ENCODE data around the gene AADAC. TPM values are rescaled to one million over a fixed set of nuclear protein-coding genes. Genes with fewer than 3 reads are reported as not detected.
"Not testable (repeated sequence)": the region's sequence is repeated elsewhere in the genome, so short reads cannot be mapped to it uniquely, and the experiment has no call there.

The AADAC gene
- total RNA-seq, 2 donors from 2014 or later = not detected

DNA sequence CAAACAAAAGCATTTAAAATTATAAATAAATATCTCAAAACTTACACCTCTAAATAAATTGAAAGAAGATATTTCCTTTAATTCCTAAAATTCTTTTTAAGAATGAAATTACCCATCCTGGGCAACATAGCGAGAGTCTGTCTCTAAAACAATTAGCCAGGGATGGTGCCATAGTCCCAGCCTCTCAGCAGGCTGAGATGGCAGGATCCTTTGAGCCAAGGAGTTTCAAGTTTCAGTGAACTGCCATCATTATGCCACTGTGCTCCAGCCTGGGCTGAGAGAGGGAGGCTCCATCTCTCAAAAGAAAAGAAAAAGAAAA, 25.4 kb downstream of the AADAC start:
- H3K4me3 ChIP-seq = no peak overlapping the region
- TF ChIP-seq, protein P1, sequence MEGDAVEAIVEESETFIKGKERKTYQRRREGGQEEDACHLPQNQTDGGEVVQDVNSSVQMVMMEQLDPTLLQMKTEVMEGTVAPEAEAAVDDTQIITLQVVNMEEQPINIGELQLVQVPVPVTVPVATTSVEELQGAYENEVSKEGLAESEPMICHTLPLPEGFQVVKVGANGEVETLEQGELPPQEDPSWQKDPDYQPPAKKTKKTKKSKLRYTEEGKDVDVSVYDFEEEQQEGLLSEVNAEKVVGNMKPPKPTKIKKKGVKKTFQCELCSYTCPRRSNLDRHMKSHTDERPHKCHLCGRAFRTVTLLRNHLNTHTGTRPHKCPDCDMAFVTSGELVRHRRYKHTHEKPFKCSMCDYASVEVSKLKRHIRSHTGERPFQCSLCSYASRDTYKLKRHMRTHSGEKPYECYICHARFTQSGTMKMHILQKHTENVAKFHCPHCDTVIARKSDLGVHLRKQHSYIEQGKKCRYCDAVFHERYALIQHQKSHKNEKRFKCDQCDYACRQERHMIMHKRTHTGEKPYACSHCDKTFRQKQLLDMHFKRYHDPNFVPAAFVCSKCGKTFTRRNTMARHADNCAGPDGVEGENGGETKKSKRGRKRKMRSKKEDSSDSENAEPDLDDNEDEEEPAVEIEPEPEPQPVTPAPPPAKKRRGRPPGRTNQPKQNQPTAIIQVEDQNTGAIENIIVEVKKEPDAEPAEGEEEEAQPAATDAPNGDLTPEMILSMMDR (IDR thresholded peaks at IDR 0.05) = no peak
- no peak for ATAC-seq (ENCODE audit: insufficient number of reproducible peaks, low FRiP score, low read depth)
- no peaks in the 10 kb centered on the region for H3K36me3 ChIP-seq
- no peak for DNase-seq (ENCODE audit: low spot score)
- H3K4me1 ChIP-seq (ENCODE audit: control insufficient read depth in 1 of 2, low read depth in 2 of 2) = peaks cover 9 to 10% of the 10 kb centered on the region in 2 donors
- no peaks in the 10 kb centered on the region for H3K9me3 ChIP-seq
- no peaks in the 10 kb centered on the region for H3K27me3 ChIP-seq (replicated peaks; ENCODE audit: insufficient read depth)
- no peak overlapping the region for H3K27ac ChIP-seq

DNA sequence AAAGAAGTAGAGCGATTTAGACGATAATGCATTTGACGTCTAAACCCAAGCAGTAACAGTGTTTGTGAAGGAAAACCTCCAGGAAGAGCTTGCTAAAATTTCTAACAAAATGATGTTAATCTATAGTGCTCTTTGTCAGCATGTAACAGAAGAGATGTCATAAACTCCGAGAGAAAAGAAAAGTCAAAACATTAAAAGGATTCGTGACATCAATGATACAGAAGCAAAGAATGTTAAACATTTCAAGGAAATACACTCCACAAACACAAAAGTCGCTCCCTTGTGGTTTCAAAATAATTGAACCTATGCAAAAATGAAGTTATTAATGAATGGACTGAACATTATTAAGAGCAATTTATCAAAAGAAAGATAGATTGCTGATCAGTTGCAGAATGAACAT, 27.9 kb downstream of the AADAC start:
- DNase-seq (ENCODE audit: low spot score) (no peak), ATAC-seq (ENCODE audit: insufficient number of reproducible peaks, low FRiP score, low read depth) (no peak)
- H3K4me1 ChIP-seq (ENCODE audit: control insufficient read depth in 1 of 2, low read depth in 2 of 2) = peaks cover 6 to 7% of the 10 kb centered on the region in 2 donors
- H3K27me3 ChIP-seq (replicated peaks; ENCODE audit: insufficient read depth) = no peaks in the 10 kb centered on the region
- TF ChIP-seq, protein P1 (IDR thresholded peaks at IDR 0.05) = no peak
- no peak overlapping the region for H3K4me3 ChIP-seq
- H3K9me3 ChIP-seq = no peaks in the 10 kb centered on the region
- H3K36me3 ChIP-seq = no peaks in the 10 kb centered on the region
- no peak overlapping the region for H3K27ac ChIP-seq

DNA sequence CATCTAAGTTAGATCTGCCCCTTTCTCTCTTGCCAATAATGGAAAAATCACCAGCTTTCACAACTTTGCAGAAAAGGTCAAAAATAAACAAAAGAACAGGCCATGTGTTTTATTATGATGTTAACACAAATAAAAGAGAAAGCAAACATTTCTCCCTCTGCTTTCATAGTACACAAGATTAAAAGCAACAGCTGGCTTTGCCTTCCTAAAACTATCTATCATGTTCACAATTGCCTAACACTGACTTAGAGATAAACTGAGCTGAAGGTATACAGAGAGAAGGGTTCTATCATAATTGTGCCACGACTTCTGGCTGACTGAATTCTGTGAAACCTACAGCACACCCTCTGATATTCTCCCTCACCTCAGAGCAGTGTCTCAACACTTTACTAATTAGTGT, 29.4 kb downstream of the AADAC start:
- Histone ChIP-seq H3K9me3 (no peaks in the 10 kb centered on the region), H3K27ac (no peak overlapping the region), H3K4me3 (no peak overlapping the region), H3K36me3 (no peaks in the 10 kb centered on the region), H3K27me3 (replicated peaks; ENCODE audit: insufficient read depth) (no peaks in the 10 kb centered on the region), H3K4me1 (ENCODE audit: control insufficient read depth in 1 of 2, low read depth in 2 of 2) (no peaks in the 10 kb centered on the region)
- TF ChIP-seq, protein P1 (IDR thresholded peaks at IDR 0.05) = no peak
- DNase-seq (ENCODE audit: low spot score) (no peak), ATAC-seq (ENCODE audit: insufficient number of reproducible peaks, low FRiP score, low read depth) (no peak)

DNA sequence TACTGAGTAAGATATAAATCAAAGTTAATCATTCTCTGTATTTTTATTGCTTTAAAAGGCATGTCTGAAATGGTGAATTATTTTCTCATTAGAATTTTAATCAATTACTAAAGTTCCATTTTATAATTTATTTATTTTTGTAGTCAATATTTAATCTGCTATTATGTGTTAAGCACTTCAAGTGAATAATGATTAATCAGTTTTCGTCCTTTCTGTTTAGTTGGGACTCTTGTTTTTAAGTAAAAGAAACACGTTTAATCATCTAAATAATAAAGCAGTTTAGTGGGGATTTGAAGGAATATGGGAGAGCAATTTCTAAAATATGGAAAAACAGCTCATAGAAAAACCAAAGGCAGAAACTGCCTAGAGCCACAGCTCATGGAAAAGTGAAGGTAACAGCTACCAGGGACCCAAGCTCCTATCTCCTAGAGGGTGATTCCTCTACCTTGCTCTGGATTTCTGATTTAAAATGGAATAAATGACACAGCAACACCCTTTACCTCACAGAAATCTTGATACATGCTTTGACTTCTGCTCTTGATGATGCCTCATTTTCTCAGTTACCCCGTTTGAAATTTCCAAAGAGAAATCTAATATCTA, 31.5 kb downstream of the AADAC start:
- TF ChIP-seq, protein P1 (IDR thresholded peaks at IDR 0.05) = no peak
- peaks cover 9% of the 10 kb centered on the region for H3K9me3 ChIP-seq
- no peaks in the 10 kb centered on the region for H3K27me3 ChIP-seq (replicated peaks; ENCODE audit: insufficient read depth)
- no peaks in the 10 kb centered on the region for H3K36me3 ChIP-seq
- ATAC-seq (ENCODE audit: insufficient number of reproducible peaks, low FRiP score, low read depth) (no peak), DNase-seq (ENCODE audit: low spot score) (no peak)
- H3K27ac ChIP-seq = no peak overlapping the region
- H3K4me1 ChIP-seq (ENCODE audit: control insufficient read depth in 1 of 2, low read depth in 2 of 2) = no peaks in the 10 kb centered on the region
- no peak overlapping the region for H3K4me3 ChIP-seq

DNA sequence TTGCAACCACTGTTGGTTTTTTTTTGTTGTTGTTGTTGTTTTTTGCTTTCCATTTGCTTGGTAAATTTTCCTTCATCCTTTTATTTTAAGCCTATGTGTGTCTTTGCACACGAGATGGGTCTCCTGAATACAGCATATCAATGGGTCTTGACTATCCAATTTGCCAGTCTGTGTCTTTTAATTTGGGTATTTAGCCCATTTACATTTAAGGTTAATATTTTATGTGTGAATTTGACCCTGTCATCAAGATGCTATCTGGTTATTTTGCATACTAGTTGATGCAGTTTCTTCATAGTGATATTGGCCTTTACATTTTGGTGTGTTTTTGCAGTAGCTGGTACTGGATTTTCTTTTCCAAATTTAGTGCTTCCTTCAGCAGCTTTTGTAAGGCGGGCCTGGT, 36.1 kb downstream of the AADAC start:
- not testable (repeated sequence) for H3K4me1 ChIP-seq (ENCODE audit: control insufficient read depth in 1 of 2, low read depth in 2 of 2); H3K27me3 ChIP-seq (replicated peaks; ENCODE audit: insufficient read depth); H3K27ac ChIP-seq; ATAC-seq (ENCODE audit: insufficient number of reproducible peaks, low FRiP score, low read depth); DNase-seq (ENCODE audit: low spot score); H3K4me3 ChIP-seq; H3K36me3 ChIP-seq
- H3K9me3 ChIP-seq = peaks cover 10% of the 10 kb centered on the region

Data from thoracic aorta (tissue), 2 donors.